GM21360 (cell line): ENCODE measurements around the gene DMC1.

Experiments
- ATAC-seq: cut with Tn5 transposase; IDR thresholded peaks from one replicate; pipeline ENCODE4 v1.9.1; 2021; ENCODE audit warnings: mild to moderate bottlenecking, moderate library complexity; ENCODE audit not compliant: unreplicated experiment

Gene DMC1

DNA sequence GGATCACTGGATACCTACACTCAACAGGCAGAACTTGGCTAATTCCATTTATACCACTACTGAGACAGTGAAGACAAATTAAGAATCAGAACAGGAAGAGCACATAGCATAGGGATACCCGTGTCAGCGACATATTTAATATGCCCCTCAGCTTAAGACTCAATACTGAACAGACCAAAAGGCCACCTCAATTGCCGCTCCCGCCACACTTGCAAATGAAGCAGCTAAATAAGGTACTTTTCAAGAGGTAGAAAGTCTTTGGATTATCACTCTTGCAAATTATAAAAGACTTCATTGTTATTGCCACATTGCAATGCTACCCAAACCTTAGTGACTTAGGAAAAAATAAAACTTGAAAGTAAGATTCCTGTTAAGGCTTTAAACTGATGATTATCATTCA is 67.0 kb downstream of the DMC1 start:
- no peak for ATAC-seq

- no peak for ATAC-seq
Measured at GRCh38 chr22:38501797-38502672, 67.9 kb downstream of the DMC1 start.

DNA sequence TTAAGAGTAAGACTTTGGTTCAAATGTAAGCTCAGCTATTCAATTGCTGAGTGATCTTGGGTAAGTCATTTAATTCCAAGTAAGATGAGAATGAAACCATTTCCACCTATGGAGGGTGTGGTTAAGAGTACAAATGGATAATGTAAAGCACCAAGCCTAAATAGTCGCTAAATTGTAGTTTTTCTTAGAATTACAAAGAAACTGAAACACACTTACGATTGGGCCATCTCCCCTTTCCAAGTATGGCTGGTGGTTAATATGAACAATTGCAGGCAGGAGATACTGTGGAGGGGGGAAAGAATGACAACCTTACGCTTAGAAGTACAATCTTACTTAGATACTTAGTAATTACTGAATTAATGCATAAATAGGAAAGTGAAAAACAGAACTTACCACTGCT is 72.1 kb downstream of the DMC1 start:
- no peak for ATAC-seq

- ATAC-seq = no peak
Measured at GRCh38 chr22:38494939-38495338, 75.0 kb downstream of the DMC1 start.

GRCh38 chr22:38494498-38494897 is 75.5 kb downstream of the DMC1 start:
- ATAC-seq = no peak

GRCh38 chr22:38491707-38492348 is 78.2 kb downstream of the DMC1 start:
- no peak for ATAC-seq

- no peak for ATAC-seq
Measured at GRCh38 chr22:38490915-38491314, 79.1 kb downstream of the DMC1 start.

DNA sequence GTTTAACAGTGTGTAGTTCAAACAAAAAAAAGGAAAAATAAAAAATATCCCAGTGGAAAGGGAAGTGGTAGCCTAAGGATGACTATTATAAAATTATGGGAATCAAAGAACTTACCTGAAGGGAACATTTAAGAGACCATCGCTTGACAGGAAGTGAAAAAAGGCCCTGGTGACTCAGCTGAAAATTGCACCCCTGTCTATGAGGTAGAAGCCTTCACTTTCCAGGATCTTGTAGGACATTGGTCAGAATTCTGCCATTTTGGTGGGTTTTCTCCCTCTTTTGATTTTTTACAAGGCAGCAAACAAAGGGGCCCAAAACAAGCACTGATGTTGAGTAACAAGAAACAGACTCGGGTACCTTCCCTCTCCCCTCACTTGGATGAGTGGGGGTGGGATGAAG is 79.5 kb downstream of the DMC1 start:
- ATAC-seq = no peak

DNA sequence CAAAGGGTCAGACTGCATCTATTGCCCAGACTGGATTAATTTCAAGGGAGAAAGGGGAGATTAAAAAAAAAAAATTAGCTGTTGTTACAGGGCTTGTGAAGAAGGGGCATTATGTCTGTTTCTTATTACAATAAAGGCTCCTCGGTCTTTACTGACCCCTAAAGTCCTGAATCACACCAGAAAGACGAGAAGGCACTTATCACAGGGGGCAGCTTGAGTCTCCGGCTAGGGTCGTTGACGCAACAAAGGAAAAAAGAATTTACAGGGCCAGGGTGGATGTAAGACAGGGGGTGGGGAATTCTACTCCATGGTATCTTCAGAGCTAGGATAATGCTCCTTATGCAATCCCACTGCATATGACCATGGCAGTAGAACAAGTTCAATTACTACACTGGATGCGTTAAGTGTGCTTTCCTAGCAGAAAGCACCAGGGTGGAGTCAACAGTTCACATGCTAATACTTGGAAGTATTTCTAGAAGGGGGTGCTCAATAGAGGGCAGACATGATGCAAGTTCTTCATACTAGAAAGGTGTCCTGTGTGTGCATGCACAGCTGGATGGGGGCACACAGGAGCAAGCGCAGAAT is 80.3 kb downstream of the DMC1 start:
- no peak for ATAC-seq

GRCh38 chr22:38489142-38489541 is 80.8 kb downstream of the DMC1 start:
- no peak for ATAC-seq

DNA sequence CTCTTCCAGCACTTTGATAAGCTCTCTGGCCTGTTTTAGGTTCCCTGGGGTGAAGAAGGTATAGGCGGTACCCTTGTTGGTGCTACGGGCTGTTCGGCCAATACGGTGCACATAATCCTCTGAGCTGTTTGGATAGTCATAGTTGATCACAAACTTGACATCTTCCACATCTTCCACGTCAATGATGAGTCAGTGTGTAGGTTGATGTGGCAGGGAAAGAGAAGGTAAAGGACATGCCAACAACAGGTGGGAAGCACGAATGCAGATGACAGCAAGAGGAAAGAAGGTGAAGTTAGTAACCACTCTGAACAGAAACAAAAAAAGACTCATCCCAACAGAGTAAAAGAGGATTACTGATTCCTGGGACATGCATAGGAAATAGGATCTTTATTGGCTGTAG is 82.0 kb downstream of the DMC1 start:
- no peak for ATAC-seq

GRCh38 chr22:38485783-38486182 is 84.2 kb downstream of the DMC1 start:
- ATAC-seq = no peak

DNA sequence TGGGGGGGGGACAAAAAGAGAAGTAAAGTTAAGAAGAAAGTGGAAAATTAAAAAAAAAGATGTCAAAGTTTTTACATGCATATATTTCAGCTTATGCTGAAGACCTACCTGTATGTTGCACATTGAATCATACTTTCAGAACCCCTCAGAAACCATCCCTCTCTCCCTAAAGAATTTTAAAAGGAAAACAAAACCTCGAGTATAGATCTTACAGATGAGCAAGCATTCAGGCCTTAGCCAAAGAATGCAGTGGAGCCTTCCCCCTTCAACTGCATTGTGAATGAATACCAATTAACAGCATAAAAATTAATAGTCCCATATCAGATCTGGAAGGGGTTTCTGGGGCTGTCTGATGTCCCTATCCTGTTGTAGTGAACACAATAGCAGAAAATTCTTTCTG is 85.7 kb downstream of the DMC1 start:
- no peak for ATAC-seq

GRCh38 chr22:38482662-38483308 is 87.2 kb downstream of the DMC1 start:
- no peak for ATAC-seq

DNA sequence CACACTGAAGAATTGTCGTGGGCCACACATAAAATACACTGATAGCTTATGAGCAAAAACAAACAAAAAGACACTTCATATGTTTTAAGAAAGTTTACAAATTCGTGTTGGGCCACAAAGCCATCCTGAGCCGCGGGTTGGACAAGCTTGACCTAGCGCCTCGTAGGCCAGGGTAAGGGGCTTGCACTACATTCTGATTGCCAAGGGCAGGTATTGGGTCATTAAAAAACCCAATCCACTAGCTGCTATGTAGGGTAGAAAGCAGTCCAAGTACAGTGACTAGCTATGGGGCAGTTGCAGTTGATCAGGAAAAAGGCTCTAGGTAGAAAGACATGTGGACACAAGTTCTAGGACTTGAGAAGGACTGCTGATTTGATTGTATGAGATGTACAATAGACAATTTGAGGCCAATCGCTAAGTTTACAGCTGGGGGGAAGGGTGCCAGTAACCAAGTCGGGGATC is 88.1 kb downstream of the DMC1 start:
- no peak for ATAC-seq

DNA sequence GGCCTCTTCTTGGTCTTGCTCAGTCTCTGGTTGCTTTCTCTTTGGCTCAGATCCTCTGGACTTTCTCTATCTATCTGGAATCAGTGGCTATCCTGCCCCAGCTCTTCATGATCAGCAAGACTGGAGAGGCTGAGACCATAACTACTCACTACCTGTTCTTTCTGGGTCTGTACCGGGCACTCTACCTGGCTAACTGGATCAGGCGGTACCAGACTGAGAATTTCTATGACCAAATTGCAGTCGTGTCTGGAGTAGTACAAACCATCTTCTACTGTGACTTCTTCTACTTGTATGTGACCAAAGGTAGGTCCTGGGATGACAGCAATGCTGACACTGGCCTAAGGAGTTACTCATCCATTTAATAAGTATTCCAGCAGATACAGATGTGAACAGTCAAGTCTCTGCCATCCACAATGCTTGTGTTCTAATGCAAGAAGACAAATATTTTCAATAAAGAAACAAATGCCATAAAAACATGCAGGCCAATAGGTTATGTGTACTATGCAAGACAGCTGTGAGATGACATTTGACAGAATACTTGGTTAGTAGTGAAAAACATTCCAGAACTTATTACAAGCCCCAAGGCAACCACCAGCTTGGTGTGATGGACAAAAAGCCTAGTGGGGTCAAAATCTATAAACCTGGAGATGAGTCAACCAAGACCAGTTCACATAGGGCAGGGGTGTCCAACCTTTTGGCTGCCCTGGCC is 88.7 kb downstream of the DMC1 start:
- ATAC-seq = no peak

GRCh38 chr22:38479096-38479837 is 90.7 kb downstream of the DMC1 start:
- no peak for ATAC-seq

- ATAC-seq = no peak
Measured at GRCh38 chr22:38477585-38477984, 92.4 kb downstream of the DMC1 start.

DNA sequence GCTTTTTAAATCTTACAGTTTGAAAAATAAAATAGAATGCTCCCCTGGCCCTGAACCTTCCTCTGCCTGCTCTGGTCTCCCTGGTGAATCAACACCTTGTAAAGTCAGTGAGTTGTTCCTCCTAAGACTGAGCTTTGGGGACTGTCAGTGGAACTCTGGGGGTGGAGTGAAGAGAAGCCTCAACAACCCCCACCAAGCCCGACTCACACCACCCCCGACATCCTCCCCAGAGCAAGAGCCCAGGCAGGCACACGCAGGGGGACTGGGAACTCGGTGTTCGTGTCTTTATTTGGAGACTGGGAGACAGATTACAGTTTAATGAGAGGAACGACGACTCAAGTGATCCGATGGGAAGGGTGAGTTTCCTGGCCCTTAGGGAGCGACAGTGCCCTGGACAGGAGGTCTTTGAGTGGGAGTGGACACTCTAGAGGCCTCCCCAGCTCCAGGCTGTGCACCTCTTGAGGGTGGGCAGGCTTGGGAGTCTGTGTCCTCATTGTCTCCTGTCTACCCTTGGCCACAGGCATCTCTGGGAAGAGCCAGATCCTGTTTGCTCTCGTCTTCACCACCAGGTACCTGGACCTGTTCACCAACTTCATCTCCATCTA is 95.9 kb downstream of the DMC1 start:
- ATAC-seq = no peak

DNA sequence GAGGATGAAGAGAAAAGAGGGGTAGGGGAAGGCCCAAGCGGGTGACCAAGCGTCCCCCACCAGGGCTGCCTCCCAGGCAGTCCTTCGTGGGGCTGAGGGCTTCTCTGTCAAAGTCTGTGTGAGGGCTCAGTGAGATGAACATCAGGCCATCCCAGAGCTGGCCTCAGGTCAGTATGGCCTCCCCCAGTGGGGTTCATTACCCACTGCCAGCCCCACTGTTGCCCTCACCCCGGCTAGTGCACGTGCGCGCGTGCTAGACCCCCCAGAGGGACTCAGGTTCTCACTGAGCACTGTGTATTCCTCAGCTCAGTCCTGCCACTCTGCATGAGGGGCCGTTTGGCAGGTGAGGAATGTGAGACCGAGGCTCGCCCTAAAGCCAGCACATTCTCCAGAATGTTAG is 98.7 kb downstream of the DMC1 start:
- ATAC-seq = no peak
